ENCODE measurements around the gene INAVA.

- TF ChIP-seq, protein P1, sequence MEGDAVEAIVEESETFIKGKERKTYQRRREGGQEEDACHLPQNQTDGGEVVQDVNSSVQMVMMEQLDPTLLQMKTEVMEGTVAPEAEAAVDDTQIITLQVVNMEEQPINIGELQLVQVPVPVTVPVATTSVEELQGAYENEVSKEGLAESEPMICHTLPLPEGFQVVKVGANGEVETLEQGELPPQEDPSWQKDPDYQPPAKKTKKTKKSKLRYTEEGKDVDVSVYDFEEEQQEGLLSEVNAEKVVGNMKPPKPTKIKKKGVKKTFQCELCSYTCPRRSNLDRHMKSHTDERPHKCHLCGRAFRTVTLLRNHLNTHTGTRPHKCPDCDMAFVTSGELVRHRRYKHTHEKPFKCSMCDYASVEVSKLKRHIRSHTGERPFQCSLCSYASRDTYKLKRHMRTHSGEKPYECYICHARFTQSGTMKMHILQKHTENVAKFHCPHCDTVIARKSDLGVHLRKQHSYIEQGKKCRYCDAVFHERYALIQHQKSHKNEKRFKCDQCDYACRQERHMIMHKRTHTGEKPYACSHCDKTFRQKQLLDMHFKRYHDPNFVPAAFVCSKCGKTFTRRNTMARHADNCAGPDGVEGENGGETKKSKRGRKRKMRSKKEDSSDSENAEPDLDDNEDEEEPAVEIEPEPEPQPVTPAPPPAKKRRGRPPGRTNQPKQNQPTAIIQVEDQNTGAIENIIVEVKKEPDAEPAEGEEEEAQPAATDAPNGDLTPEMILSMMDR (IDR thresholded peaks at IDR 0.05; ENCODE audit: borderline replicate concordance, extremely low read depth, low read length, poor library complexity, severe bottlenecking) = no peak
- TF ChIP-seq EZH2 (IDR thresholded peaks at IDR 0.05; ENCODE audit: borderline replicate concordance, low read depth, low read length, severe bottlenecking) = no peak
Measured at GRCh38 chr1:200916152-200916551, 21.5 kb downstream of the INAVA start.

Measured in DND-41 (cell line).